ENCODE data around the gene MTG1.
"Not testable (repeated sequence)": the region's sequence is repeated elsewhere in the genome, so short reads cannot be mapped to it uniquely, and the experiment has no call there.

Gene MTG1

GRCh38 chr10:133379152-133379800, 14.7 kb upstream of the MTG1 start, which contains the start of gene PAOX:
PAOX (plus strand) TSS chr10:133379262; CDS start chr10:133379317, 55 bp downstream.
- peak; percentile 71 for DNase-seq

- DNase-seq, result no peak
Observed at GRCh38 chr10:133379801-133380666, 13.9 kb upstream of the MTG1 start.

GRCh38 chr10:133381036-133381435, 12.9 kb upstream of the MTG1 start:
- no peak for DNase-seq

- no peak for DNase-seq
Observed at GRCh38 chr10:133383551-133383950, 10.4 kb upstream of the MTG1 start.

GRCh38 chr10:133384071-133384470, 9.9 kb upstream of the MTG1 start:
- DNase-seq, result no peak

- no peak for DNase-seq
Observed at GRCh38 chr10:133385214-133385613, 8.7 kb upstream of the MTG1 start.

GRCh38 chr10:133386951-133387350, 7.0 kb upstream of the MTG1 start:
- not testable (repeated sequence) for DNase-seq

GRCh38 chr10:133388236-133388972, 5.6 kb upstream of the MTG1 start:
- DNase-seq, result no peak

- peak; percentile 54 for DNase-seq
Observed at GRCh38 chr10:133388973-133389818, 4.8 kb upstream of the MTG1 start.

- DNase-seq, result no peak
Observed at GRCh38 chr10:133390597-133391248, 3.2 kb upstream of the MTG1 start.

GRCh38 chr10:133391249-133391635, 2.7 kb upstream of the MTG1 start:
- no peak for DNase-seq

GRCh38 chr10:133391761-133392518, 2.0 kb upstream of the MTG1 start:
- DNase-seq, result no peak

- DNase-seq, result no peak
Observed at GRCh38 chr10:133393401-133394063, 425 bp upstream of the MTG1 start.

- DNase-seq, result no peak
Observed at GRCh38 chr10:133394801-133395221, 854 bp downstream of the MTG1 start.

GRCh38 chr10:133396035-133396624, 2.2 kb downstream of the MTG1 start:
- no peak for DNase-seq

GRCh38 chr10:133397938-133398337, 4.0 kb downstream of the MTG1 start:
- DNase-seq, result no peak

GRCh38 chr10:133399123-133399601, 5.2 kb downstream of the MTG1 start:
- no peak for DNase-seq

- no peak for DNase-seq
Observed at GRCh38 chr10:133400624-133401424, 6.9 kb downstream of the MTG1 start.

- no peak for DNase-seq
Observed at GRCh38 chr10:133401500-133401899, 7.5 kb downstream of the MTG1 start.
